Astrocyte (in vitro differentiated cells and primary cell): ENCODE measurements around the gene BHLHA15. TPM values are rescaled to one million over a fixed set of nuclear protein-coding genes. Genes with fewer than 3 reads are reported as not detected.

ENCODE experiments used
- DNase-seq: peaks from one replicate; pipeline ENCODE4 v3.0.0-alpha.2; 2010; ENCODE audit warnings: low read depth
- FAIRE-seq: peaks from 2 replicates; lab custom pipeline; 2011; peaks lifted over from hg19 to GRCh38; lab: Jason Lieb, UNC
- H2AFZ ChIP-seq: 2 replicates; pipeline ENCODE4 v1.6.0; 2012; ENCODE audit warnings: low read depth, low read length, inconsistent platforms
- H3K27ac ChIP-seq: 2 replicates; pipeline ENCODE4 v1.5.1; 2011; ENCODE audit warnings: low read depth, low read length, inconsistent platforms
- H3K27me3 ChIP-seq: 2 replicates; pipeline ENCODE4 v1.6.0; 2011; ENCODE audit warnings: low read length, inconsistent platforms; ENCODE audit not compliant: insufficient read depth
- H3K36me3 ChIP-seq: 2 replicates; pipeline ENCODE4 v1.5.1; 2011; ENCODE audit warnings: low read length, inconsistent platforms; ENCODE audit not compliant: insufficient read depth
- H3K4me1 ChIP-seq: 2 replicates; pipeline ENCODE4 v1.5.1; 2011; ENCODE audit warnings: low read length, inconsistent platforms; ENCODE audit not compliant: insufficient read depth
- H3K4me2 ChIP-seq: 2 replicates; pipeline ENCODE4 v1.6.0; 2012; ENCODE audit warnings: low read length, inconsistent platforms
- H3K4me3 ChIP-seq: 2 replicates; pipeline ENCODE4 v1.5.1; 2011; ENCODE audit warnings: low read depth, mild to moderate bottlenecking, low read length, inconsistent platforms; ENCODE audit not compliant: insufficient read depth
- H3K79me2 ChIP-seq: 2 replicates; pipeline ENCODE4 v1.6.0; 2012; ENCODE audit warnings: mild to moderate bottlenecking, low read length, inconsistent platforms; ENCODE audit not compliant: insufficient read depth
- H3K9ac ChIP-seq: 2 replicates; pipeline ENCODE4 v1.6.0; 2012; ENCODE audit warnings: mild to moderate bottlenecking, low read length, inconsistent platforms
- H3K9me3 ChIP-seq: 2 replicates; pipeline ENCODE4 v1.5.1; 2012; ENCODE audit warnings: low read depth, mild to moderate bottlenecking, low read length, inconsistent platforms; ENCODE audit not compliant: insufficient read depth
- H4K20me1 ChIP-seq: 2 replicates; pipeline ENCODE4 v1.6.0; 2012; ENCODE audit warnings: low read length, inconsistent platforms; ENCODE audit not compliant: insufficient read depth
- H3K27ac Mint-ChIP-seq: one replicate; pipeline ENCODE4 v1.8.0; 2021; ENCODE audit warnings: mild to moderate bottlenecking, mixed read lengths; ENCODE audit not compliant: unreplicated experiment
- H3K27me3 Mint-ChIP-seq: one replicate; pipeline ENCODE4 v1.8.0; 2021; ENCODE audit warnings: low read depth, mixed read lengths; ENCODE audit not compliant: unreplicated experiment
- H3K36me3 Mint-ChIP-seq: one replicate; pipeline ENCODE4 v1.8.0; 2021; ENCODE audit warnings: low read depth, mixed read lengths; ENCODE audit not compliant: unreplicated experiment
- H3K4me1 Mint-ChIP-seq: one replicate; pipeline ENCODE4 v1.8.0; 2021; ENCODE audit warnings: low read depth, mixed read lengths; ENCODE audit not compliant: unreplicated experiment
- H3K4me3 Mint-ChIP-seq: one replicate; pipeline ENCODE4 v1.8.0; 2021; ENCODE audit warnings: mild to moderate bottlenecking, moderate library complexity, mixed read lengths; ENCODE audit not compliant: unreplicated experiment
- H3K9me3 Mint-ChIP-seq: one replicate; pipeline ENCODE4 v1.8.0; 2021; ENCODE audit warnings: mild to moderate bottlenecking, mixed read lengths; ENCODE audit not compliant: unreplicated experiment
- CTCF ChIP-seq: IDR thresholded peaks from 2 replicates; pipeline ENCODE4 v1.5.1; 2011; ENCODE audit warnings: low read depth, mild to moderate bottlenecking, inconsistent platforms, low read length, moderate library complexity; ENCODE audit not compliant: insufficient read depth
- EZH2 ChIP-seq: IDR thresholded peaks from 2 replicates; pipeline ENCODE4 v1.6.1; 2012; ENCODE audit warnings: mild to moderate bottlenecking, low read length, inconsistent platforms; ENCODE audit not compliant: insufficient read depth
- total RNA-seq: library from RNA; stranded (reverse); gene quantifications from 2 replicates; pipeline ENCODE4 v1.2.1, GENCODE V29; 2021

The BHLHA15 gene
- total RNA-seq, 1 donor from 2014 or later = 0.57 TPM

- peaks cover 21% of the 10 kb centered on the region for H3K36me3 Mint-ChIP-seq
- no peaks in the 10 kb centered on the region for H3K36me3 ChIP-seq
- peaks cover 12% of the 10 kb centered on the region for H3K4me1 Mint-ChIP-seq
- H3K9me3 Mint-ChIP-seq = peaks cover 3% of the 10 kb centered on the region
- H3K27me3 ChIP-seq = no peaks in the 10 kb centered on the region
- TF ChIP-seq CTCF (no peak), EZH2 (no peak)
- no peaks in the 10 kb centered on the region for H3K27me3 Mint-ChIP-seq
- H3K79me2 ChIP-seq = no peaks in the 10 kb centered on the region
- H3K27ac Mint-ChIP-seq = no peak overlapping the region
- no peak for FAIRE-seq
- no peaks in the 10 kb centered on the region for H3K9me3 ChIP-seq
- peaks cover 10% of the 10 kb centered on the region for H3K4me1 ChIP-seq
- no peak overlapping the region for H2AFZ ChIP-seq
- no peak overlapping the region for H3K9ac ChIP-seq
- H3K4me3 Mint-ChIP-seq = no peak overlapping the region
- H3K27ac ChIP-seq = no peak overlapping the region
- H4K20me1 ChIP-seq = no peaks in the 10 kb centered on the region
- no peak for DNase-seq
- H3K4me3 ChIP-seq = no peak overlapping the region
- H3K4me2 ChIP-seq = no peak overlapping the region
These were observed 23.3 kb downstream of the BHLHA15 start for GRCh38 chr7:98234429-98235147.

GRCh38 chr7:98235901-98236300 is 24.7 kb downstream of the BHLHA15 start:
- Histone ChIP-seq H3K36me3 (no peaks in the 10 kb centered on the region), H3K4me3 (no peak overlapping the region), H3K4me2 (no peak overlapping the region), H2AFZ (no peak overlapping the region), H3K4me1 (peaks cover 10% of the 10 kb centered on the region), H3K9me3 (no peaks in the 10 kb centered on the region), H3K27me3 (no peaks in the 10 kb centered on the region), H4K20me1 (no peaks in the 10 kb centered on the region), H3K79me2 (no peaks in the 10 kb centered on the region), H3K9ac (no peak overlapping the region), H3K27ac (no peak overlapping the region)
- no peaks in the 10 kb centered on the region for H3K27me3 Mint-ChIP-seq
- TF ChIP-seq EZH2 (no peak), CTCF (no peak)
- peaks cover 13% of the 10 kb centered on the region for H3K4me1 Mint-ChIP-seq
- no peak overlapping the region for H3K27ac Mint-ChIP-seq
- DNase-seq (no peak), FAIRE-seq (no peak)
- H3K9me3 Mint-ChIP-seq = peaks cover 3% of the 10 kb centered on the region
- H3K36me3 Mint-ChIP-seq = peaks cover 26% of the 10 kb centered on the region
- no peak overlapping the region for H3K4me3 Mint-ChIP-seq
